Anterior cingulate cortex (tissue), 58 donors: ENCODE data around the gene OR10K1.

Experiments
- DNase-seq, 58 donors: peaks; one replicate each; lab custom pipeline; 2025; lab: John Stamatoyannopoulos, UW

Gene OR10K1

GRCh38 chr1:158516966-158517365 is 55.3 kb downstream of the OR10K1 start:
- no peak for DNase-seq
